Loucy (cell line): ENCODE results near the gene PCDHB4.
"Not testable (repeated sequence)": the region's sequence is repeated elsewhere in the genome, so short reads cannot be mapped to it uniquely, and the experiment has no call there.

Source experiments
- EZH2phosphoT487 ChIP-seq: fragments of 200-600 bp; IDR thresholded peaks from 2 replicates; pipeline ENCODE4 v1.6.1; 2018; ENCODE audit warnings: antibody characterized with exemption, mild to moderate bottlenecking, moderate library complexity, borderline replicate concordance
- TF ChIP-seq, protein P1 (sequence below): fragments of 200-600 bp; sonication (generic); conservative IDR thresholded peaks from 2 replicates; pipeline ENCODE4 v1.5.1; 2014; ENCODE audit warnings: mild to moderate bottlenecking, antibody characterized with exemption, low read length

DNA sequence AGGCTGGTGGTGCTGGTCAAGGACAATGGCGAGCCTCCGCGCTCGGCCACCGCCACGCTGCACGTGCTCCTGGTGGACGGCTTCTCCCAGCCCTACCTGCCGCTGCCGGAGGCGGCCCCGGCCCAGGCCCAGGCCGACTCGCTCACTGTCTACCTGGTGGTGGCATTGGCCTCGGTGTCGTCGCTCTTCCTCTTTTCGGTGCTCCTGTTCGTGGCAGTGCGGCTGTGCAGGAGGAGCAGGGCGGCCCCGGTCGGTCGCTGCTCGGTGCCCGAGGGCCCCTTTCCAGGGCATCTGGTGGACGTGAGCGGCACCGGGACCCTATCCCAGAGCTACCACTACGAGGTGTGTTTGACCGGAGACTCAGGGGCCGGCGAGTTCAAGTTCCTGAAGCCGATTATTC is 15.7 kb downstream of the PCDHB4 start:
- TF ChIP-seq, protein P1, sequence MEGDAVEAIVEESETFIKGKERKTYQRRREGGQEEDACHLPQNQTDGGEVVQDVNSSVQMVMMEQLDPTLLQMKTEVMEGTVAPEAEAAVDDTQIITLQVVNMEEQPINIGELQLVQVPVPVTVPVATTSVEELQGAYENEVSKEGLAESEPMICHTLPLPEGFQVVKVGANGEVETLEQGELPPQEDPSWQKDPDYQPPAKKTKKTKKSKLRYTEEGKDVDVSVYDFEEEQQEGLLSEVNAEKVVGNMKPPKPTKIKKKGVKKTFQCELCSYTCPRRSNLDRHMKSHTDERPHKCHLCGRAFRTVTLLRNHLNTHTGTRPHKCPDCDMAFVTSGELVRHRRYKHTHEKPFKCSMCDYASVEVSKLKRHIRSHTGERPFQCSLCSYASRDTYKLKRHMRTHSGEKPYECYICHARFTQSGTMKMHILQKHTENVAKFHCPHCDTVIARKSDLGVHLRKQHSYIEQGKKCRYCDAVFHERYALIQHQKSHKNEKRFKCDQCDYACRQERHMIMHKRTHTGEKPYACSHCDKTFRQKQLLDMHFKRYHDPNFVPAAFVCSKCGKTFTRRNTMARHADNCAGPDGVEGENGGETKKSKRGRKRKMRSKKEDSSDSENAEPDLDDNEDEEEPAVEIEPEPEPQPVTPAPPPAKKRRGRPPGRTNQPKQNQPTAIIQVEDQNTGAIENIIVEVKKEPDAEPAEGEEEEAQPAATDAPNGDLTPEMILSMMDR = not testable (repeated sequence)
- TF ChIP-seq EZH2phosphoT487 = not testable (repeated sequence)
